C4-2B (cell line): ENCODE data around the gene SLC17A5.

Source experiments
- CTCF ChIP-seq: fragments of 450-650 bp; conservative IDR thresholded peaks from 2 replicates; pipeline ENCODE4 v1.5.1; 2017; ENCODE audit warnings: mild to moderate bottlenecking
- ZFX ChIP-seq: fragments of 450-650 bp; IDR thresholded peaks from 2 replicates; pipeline ENCODE4 v1.6.1; 2017

GRCh38 chr6:73577676-73578075 lies 76.1 kb downstream of the SLC17A5 start:
- no peak for TF ChIP-seq CTCF
- TF ChIP-seq ZFX, result no peak
